WTC11 (cell line): ENCODE measurements around the gene MMAA. TPM values are rescaled to one million over a fixed set of nuclear protein-coding genes. Genes with fewer than 3 reads are reported as not detected.

Experiments
- ATAC-seq: fragments of 200-7000 bp; cut with Tn5 transposase; 2 replicates; pipeline ENCODE4 v1.10.0; 2021; ENCODE audit warnings: mild to moderate bottlenecking, moderate library complexity
- CTCF ChIA-PET: fragments of 300-600 bp; sonication (Branson Sonifier 250); formaldehyde crosslinking; loops from one replicate; lab custom pipeline; 2021; ENCODE audit warnings: antibody characterized with exemption; lab: Charles Lee
- POLR2A ChIA-PET: fragments of 350-600 bp; sonication (Branson Sonifier 250); formaldehyde crosslinking; loops from one replicate; lab custom pipeline; 2021; ENCODE audit warnings: antibody characterized with exemption; lab: Charles Lee
- DNase-seq: peaks from one replicate; pipeline ENCODE4 v3.0.0; 2021; ENCODE audit warnings: low spot score
- H3K27ac Mint-ChIP-seq: 2 replicates; pipeline ENCODE4 v1.8.0; 2021; ENCODE audit warnings: mixed read lengths
- H3K27me3 Mint-ChIP-seq: 2 replicates; pipeline ENCODE4 v1.8.0; 2021; ENCODE audit warnings: low read depth, mild to moderate bottlenecking, moderate library complexity, mixed read lengths
- H3K36me3 Mint-ChIP-seq: 2 replicates; pipeline ENCODE4 v1.8.0; 2021; ENCODE audit warnings: mixed read lengths
- H3K4me1 Mint-ChIP-seq: 2 replicates; pipeline ENCODE4 v1.8.0; 2022; ENCODE audit warnings: mixed read lengths
- H3K4me3 Mint-ChIP-seq: 2 replicates; pipeline ENCODE4 v1.8.0; 2021; ENCODE audit warnings: mild to moderate bottlenecking, moderate library complexity, mixed read lengths
- H3K9me3 Mint-ChIP-seq: 2 replicates; pipeline ENCODE4 v1.8.0; 2021; ENCODE audit warnings: mixed read lengths
- ATF1 ChIP-seq: sonication (generic); formaldehyde crosslinking; IDR thresholded peaks from 2 replicates; pipeline ENCODE4 v1.8.1; 2023; ENCODE audit warnings: mild to moderate bottlenecking, moderate library complexity, missing genetic modification reagents
- CREM ChIP-seq: sonication (generic); formaldehyde crosslinking; IDR thresholded peaks from 2 replicates; pipeline ENCODE4 v1.8.1; 2022; ENCODE audit warnings: mild to moderate bottlenecking, missing genetic modification reagents, moderate library complexity
- MXD4 ChIP-seq: fragments of 250-450 bp; sonication (Bioruptor Pico); IDR thresholded peaks from 2 replicates; pipeline ENCODE4 v1.8.0; 2021; ENCODE audit warnings: mild to moderate bottlenecking, moderate library complexity, borderline replicate concordance
- NFATC4 ChIP-seq: fragments of 250-450 bp; sonication (Bioruptor Pico); IDR thresholded peaks from 2 replicates; pipeline ENCODE4 v1.9.0; 2021; ENCODE audit warnings: mild to moderate bottlenecking
- RELA ChIP-seq: sonication (generic); formaldehyde crosslinking; IDR thresholded peaks from 2 replicates; pipeline ENCODE4 v1.8.1; 2022; ENCODE audit warnings: missing genetic modification reagents, mild to moderate bottlenecking, borderline replicate concordance
- SMAD4 ChIP-seq: sonication (generic); formaldehyde crosslinking; IDR thresholded peaks from 2 replicates; pipeline ENCODE4 v1.8.0; 2022; ENCODE audit warnings: mild to moderate bottlenecking, missing genetic modification reagents
- ZNF416 ChIP-seq: fragments of 250-450 bp; sonication (Bioruptor Pico); IDR thresholded peaks from 2 replicates; pipeline ENCODE4 v1.9.0; 2021; ENCODE audit warnings: mild to moderate bottlenecking, inconsistent platforms
- total RNA-seq: library from RNA; stranded (reverse); gene quantifications from 3 replicates; pipeline ENCODE4 v1.2.3, GENCODE V29; 2021
- TF ChIP-seq, protein P1 (sequence below): sonication (generic); formaldehyde crosslinking; IDR thresholded peaks from 2 replicates; pipeline ENCODE4 v1.8.1; 2022; ENCODE audit warnings: mild to moderate bottlenecking, moderate library complexity, missing genetic modification reagents
- TF ChIP-seq, protein P2 (sequence below): sonication (generic); formaldehyde crosslinking; IDR thresholded peaks from 2 replicates; pipeline ENCODE4 v1.8.1; 2023; ENCODE audit warnings: mild to moderate bottlenecking, missing genetic modification reagents, moderate library complexity

The MMAA gene
- total RNA-seq, 1 experiment from 2014 or later = 4.9 TPM

DNA sequence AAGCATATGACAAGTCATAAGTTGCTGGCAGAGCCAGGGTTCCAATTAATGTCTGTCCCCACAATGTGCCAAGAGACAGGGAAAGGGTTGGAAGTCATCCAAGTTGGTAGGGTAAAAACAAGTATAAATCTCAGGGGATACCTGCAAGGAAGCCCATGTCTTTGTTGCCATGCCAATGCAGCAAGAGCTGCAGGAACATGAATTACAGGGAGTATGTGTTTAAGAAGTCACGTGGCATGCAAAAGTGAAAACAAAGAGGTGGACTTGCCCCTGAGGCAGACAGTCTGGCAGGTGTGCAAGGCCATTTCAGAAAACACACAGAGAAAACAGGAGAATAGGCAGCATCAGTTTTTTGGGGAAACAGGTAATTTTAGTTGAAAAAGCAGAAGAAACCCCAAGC is 90.2 kb downstream of the MMAA start:
- H3K27me3 Mint-ChIP-seq = no peaks in the 10 kb centered on the region
- peak overlapping the region; percentile 28; the same call in 1 of the 2 replicates for H3K27ac Mint-ChIP-seq
- no peak for DNase-seq
- ATAC-seq = no peak
- H3K36me3 Mint-ChIP-seq = peaks cover 74% of the 10 kb centered on the region
- TF ChIP-seq RELA (CRISPR knock-in tag) (no peak), ATF1 (CRISPR knock-in tag) (no peak), ZNF416 (CRISPR knock-in tag) (no peak), SMAD4 (CRISPR knock-in tag) (no peak), MXD4 (no peak), CREM (CRISPR knock-in tag) (no peak), NFATC4 (CRISPR knock-in tag) (no peak)
- TF ChIP-seq, protein P1, sequence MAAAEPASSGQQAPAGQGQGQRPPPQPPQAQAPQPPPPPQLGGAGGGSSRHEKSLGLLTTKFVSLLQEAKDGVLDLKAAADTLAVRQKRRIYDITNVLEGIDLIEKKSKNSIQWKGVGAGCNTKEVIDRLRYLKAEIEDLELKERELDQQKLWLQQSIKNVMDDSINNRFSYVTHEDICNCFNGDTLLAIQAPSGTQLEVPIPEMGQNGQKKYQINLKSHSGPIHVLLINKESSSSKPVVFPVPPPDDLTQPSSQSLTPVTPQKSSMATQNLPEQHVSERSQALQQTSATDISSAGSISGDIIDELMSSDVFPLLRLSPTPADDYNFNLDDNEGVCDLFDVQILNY (CRISPR knock-in tag) = no peak
- TF ChIP-seq, protein P2, sequence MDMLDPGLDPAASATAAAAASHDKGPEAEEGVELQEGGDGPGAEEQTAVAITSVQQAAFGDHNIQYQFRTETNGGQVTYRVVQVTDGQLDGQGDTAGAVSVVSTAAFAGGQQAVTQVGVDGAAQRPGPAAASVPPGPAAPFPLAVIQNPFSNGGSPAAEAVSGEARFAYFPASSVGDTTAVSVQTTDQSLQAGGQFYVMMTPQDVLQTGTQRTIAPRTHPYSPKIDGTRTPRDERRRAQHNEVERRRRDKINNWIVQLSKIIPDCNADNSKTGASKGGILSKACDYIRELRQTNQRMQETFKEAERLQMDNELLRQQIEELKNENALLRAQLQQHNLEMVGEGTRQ = no peak
- TF ChIP-seq, all 79 proteins: peak for 0
- Mint-ChIP-seq H3K9me3 (peaks cover 8% of the 10 kb centered on the region; the same call in 1 of the 2 replicates), H3K4me1 (peaks cover 56% of the 10 kb centered on the region), H3K4me3 (no peak overlapping the region)
- POLR2A ChIA-PET = no interaction called here
- CTCF ChIA-PET = no interaction called here

Other genes starting within 250 kb of the MMAA start
- gene SMAD1, start 137.5 kb upstream of the MMAA start, total RNA-seq = 14.1 to 15.4 TPM (median 15.1 TPM) in 3 replicates
- 7.8 to 15.4 TPM (median 8.6 TPM) in 3 replicates for gene C4orf51, start 60.8 kb downstream of the MMAA start, total RNA-seq